Mammary epithelial cell (primary cell): ENCODE data around the gene SLC12A4.

ENCODE experiments used
- EZH2 ChIP-seq: IDR thresholded peaks from 2 replicates; pipeline ENCODE4 v1.6.1; 2012; ENCODE audit warnings: low read length, inconsistent platforms, borderline replicate concordance
- TF ChIP-seq, protein P1 (sequence below), 2 donors: IDR thresholded peaks in 1 of 2; conservative IDR thresholded peaks in 1 of 2; 2 replicates each; pipeline ENCODE4 v1.5.1; 2011 to 2012; ENCODE audit warnings: inconsistent platforms in 2 of 2, low read length in 2 of 2, mild to moderate bottlenecking in 2 of 2, control low read depth in 1 of 2, low read depth in 1 of 2; ENCODE audit not compliant: insufficient read depth in 1 of 2; ENCODE audit errors: extremely low read depth in 1 of 2

DNA sequence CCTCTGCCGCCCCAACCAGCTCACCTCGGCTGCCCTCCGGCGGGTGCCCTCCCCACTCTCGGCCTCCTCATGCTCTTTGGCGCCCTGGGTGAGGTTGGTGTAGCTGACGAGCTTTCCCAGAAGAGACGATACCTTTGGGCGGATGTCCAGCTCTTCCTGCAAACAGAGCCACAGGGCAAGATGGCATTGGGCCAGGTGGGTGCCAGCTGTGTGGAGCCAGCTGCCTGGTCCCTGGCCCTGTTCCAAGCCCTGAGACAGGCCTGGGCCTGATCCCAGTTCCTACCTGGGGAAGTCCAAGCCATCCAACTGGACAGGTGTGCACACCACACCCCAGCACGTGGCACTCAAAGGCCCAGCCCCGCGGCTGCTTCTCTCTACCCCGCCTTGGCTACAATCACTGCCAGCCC is 6.9 kb downstream of the SLC12A4 start:
- no peak for TF ChIP-seq EZH2
- TF ChIP-seq, protein P1, sequence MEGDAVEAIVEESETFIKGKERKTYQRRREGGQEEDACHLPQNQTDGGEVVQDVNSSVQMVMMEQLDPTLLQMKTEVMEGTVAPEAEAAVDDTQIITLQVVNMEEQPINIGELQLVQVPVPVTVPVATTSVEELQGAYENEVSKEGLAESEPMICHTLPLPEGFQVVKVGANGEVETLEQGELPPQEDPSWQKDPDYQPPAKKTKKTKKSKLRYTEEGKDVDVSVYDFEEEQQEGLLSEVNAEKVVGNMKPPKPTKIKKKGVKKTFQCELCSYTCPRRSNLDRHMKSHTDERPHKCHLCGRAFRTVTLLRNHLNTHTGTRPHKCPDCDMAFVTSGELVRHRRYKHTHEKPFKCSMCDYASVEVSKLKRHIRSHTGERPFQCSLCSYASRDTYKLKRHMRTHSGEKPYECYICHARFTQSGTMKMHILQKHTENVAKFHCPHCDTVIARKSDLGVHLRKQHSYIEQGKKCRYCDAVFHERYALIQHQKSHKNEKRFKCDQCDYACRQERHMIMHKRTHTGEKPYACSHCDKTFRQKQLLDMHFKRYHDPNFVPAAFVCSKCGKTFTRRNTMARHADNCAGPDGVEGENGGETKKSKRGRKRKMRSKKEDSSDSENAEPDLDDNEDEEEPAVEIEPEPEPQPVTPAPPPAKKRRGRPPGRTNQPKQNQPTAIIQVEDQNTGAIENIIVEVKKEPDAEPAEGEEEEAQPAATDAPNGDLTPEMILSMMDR (conservative IDR thresholded peaks at IDR 0.05 in 1 of 2, IDR thresholded peaks at IDR 0.05 in 1 of 2; ENCODE audit: extremely low read depth in 1 of 2, insufficient read depth in 1 of 2, low read depth in 1 of 2, low read length in 2 of 2), result no peak
